IPS-11a (cell line): ENCODE measurements around the gene MANEAL.

ENCODE experiments used
- H3K4me3 ChIP-seq: one replicate; pipeline ENCODE4 v1.5.1; 2013; ENCODE audit warnings: low read depth, low read length, control low read depth

MANEAL gene

GRCh38 chr1:37824001-37824400, 30.4 kb downstream of the MANEAL start:
- no peak overlapping the region for H3K4me3 ChIP-seq

- no peak overlapping the region for H3K4me3 ChIP-seq
These were observed 31.9 kb downstream of the MANEAL start for GRCh38 chr1:37825506-37825905.

GRCh38 chr1:37828410-37829074, 34.9 kb downstream of the MANEAL start:
- H3K4me3 ChIP-seq = no peak overlapping the region

GRCh38 chr1:37831109-37831508, 37.5 kb downstream of the MANEAL start:
- H3K4me3 ChIP-seq = no peak overlapping the region

- H3K4me3 ChIP-seq = no peak overlapping the region
These were observed 38.2 kb downstream of the MANEAL start for GRCh38 chr1:37831809-37832208.

- H3K4me3 ChIP-seq = no peak overlapping the region
These were observed 43.1 kb downstream of the MANEAL start for GRCh38 chr1:37836788-37837187.

GRCh38 chr1:37839676-37840075, 46.0 kb downstream of the MANEAL start:
- H3K4me3 ChIP-seq = no peak overlapping the region

- no peak overlapping the region for H3K4me3 ChIP-seq
These were observed 47.1 kb downstream of the MANEAL start for GRCh38 chr1:37840711-37841110.

- no peak overlapping the region for H3K4me3 ChIP-seq
These were observed 48.0 kb downstream of the MANEAL start for GRCh38 chr1:37841652-37842051.

- no peak overlapping the region for H3K4me3 ChIP-seq
These were observed 50.9 kb downstream of the MANEAL start for GRCh38 chr1:37844536-37844935.

GRCh38 chr1:37845049-37845646, 51.5 kb downstream of the MANEAL start:
- H3K4me3 ChIP-seq = no peak overlapping the region

- no peak overlapping the region for H3K4me3 ChIP-seq
These were observed 52.1 kb downstream of the MANEAL start for GRCh38 chr1:37845786-37846185.

- no peak overlapping the region for H3K4me3 ChIP-seq
These were observed 53.1 kb downstream of the MANEAL start for GRCh38 chr1:37846647-37847339.

GRCh38 chr1:37849480-37849879, 55.8 kb downstream of the MANEAL start:
- H3K4me3 ChIP-seq = no peak overlapping the region

GRCh38 chr1:37850352-37850955, 56.8 kb downstream of the MANEAL start:
- H3K4me3 ChIP-seq = no peak overlapping the region
